ENCODE data around the gene EPB41. TPM values are rescaled to one million over a fixed set of nuclear protein-coding genes. Genes with fewer than 3 reads are reported as not detected.
"Not testable (repeated sequence)": the region's sequence is repeated elsewhere in the genome, so short reads cannot be mapped to it uniquely, and the experiment has no call there.

Gene EPB41
- total RNA-seq, 1 donor from 2014 or later = 9.7 TPM

- Mint-ChIP-seq H3K9me3 (ENCODE audit: unreplicated experiment) (no peaks in the 10 kb centered on the region), H3K4me1 (ENCODE audit: unreplicated experiment) (no peaks in the 10 kb centered on the region), H3K36me3 (ENCODE audit: unreplicated experiment) (peaks cover 32% of the 10 kb centered on the region), H3K4me3 (ENCODE audit: unreplicated experiment) (no peak overlapping the region), H3K27ac (ENCODE audit: unreplicated experiment) (no peak overlapping the region), H3K27me3 (ENCODE audit: unreplicated experiment) (no peaks in the 10 kb centered on the region)
- DNase-seq (ENCODE audit: extremely low spot score, unreplicated experiment) = no peak
- TF ChIP-seq, protein P1, sequence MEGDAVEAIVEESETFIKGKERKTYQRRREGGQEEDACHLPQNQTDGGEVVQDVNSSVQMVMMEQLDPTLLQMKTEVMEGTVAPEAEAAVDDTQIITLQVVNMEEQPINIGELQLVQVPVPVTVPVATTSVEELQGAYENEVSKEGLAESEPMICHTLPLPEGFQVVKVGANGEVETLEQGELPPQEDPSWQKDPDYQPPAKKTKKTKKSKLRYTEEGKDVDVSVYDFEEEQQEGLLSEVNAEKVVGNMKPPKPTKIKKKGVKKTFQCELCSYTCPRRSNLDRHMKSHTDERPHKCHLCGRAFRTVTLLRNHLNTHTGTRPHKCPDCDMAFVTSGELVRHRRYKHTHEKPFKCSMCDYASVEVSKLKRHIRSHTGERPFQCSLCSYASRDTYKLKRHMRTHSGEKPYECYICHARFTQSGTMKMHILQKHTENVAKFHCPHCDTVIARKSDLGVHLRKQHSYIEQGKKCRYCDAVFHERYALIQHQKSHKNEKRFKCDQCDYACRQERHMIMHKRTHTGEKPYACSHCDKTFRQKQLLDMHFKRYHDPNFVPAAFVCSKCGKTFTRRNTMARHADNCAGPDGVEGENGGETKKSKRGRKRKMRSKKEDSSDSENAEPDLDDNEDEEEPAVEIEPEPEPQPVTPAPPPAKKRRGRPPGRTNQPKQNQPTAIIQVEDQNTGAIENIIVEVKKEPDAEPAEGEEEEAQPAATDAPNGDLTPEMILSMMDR (IDR thresholded peaks at IDR 0.05) = no peak
Measured at GRCh38 chr1:29142714-29143113, 228.3 kb downstream of the EPB41 start.

GRCh38 chr1:29144178-29144577 lies 229.8 kb downstream of the EPB41 start:
- DNase-seq (ENCODE audit: extremely low spot score, unreplicated experiment) = no peak
- Mint-ChIP-seq H3K9me3 (ENCODE audit: unreplicated experiment) (no peaks in the 10 kb centered on the region), H3K27ac (ENCODE audit: unreplicated experiment) (no peak overlapping the region), H3K27me3 (ENCODE audit: unreplicated experiment) (no peaks in the 10 kb centered on the region), H3K4me3 (ENCODE audit: unreplicated experiment) (no peak overlapping the region), H3K4me1 (ENCODE audit: unreplicated experiment) (no peaks in the 10 kb centered on the region), H3K36me3 (ENCODE audit: unreplicated experiment) (peaks cover 47% of the 10 kb centered on the region)
- TF ChIP-seq, protein P1 (IDR thresholded peaks at IDR 0.05) = no peak

GRCh38 chr1:29145739-29146437 lies 231.5 kb downstream of the EPB41 start:
- H3K4me3 Mint-ChIP-seq (ENCODE audit: unreplicated experiment) = no peak overlapping the region
- H3K36me3 Mint-ChIP-seq (ENCODE audit: unreplicated experiment) = peaks cover 61% of the 10 kb centered on the region
- DNase-seq (ENCODE audit: extremely low spot score, unreplicated experiment) = no peak
- no peaks in the 10 kb centered on the region for H3K9me3 Mint-ChIP-seq (ENCODE audit: unreplicated experiment)
- no peak overlapping the region for H3K27ac Mint-ChIP-seq (ENCODE audit: unreplicated experiment)
- no peaks in the 10 kb centered on the region for H3K4me1 Mint-ChIP-seq (ENCODE audit: unreplicated experiment)
- TF ChIP-seq, protein P1 (IDR thresholded peaks at IDR 0.05) = no peak
- H3K27me3 Mint-ChIP-seq (ENCODE audit: unreplicated experiment) = no peaks in the 10 kb centered on the region

DNA sequence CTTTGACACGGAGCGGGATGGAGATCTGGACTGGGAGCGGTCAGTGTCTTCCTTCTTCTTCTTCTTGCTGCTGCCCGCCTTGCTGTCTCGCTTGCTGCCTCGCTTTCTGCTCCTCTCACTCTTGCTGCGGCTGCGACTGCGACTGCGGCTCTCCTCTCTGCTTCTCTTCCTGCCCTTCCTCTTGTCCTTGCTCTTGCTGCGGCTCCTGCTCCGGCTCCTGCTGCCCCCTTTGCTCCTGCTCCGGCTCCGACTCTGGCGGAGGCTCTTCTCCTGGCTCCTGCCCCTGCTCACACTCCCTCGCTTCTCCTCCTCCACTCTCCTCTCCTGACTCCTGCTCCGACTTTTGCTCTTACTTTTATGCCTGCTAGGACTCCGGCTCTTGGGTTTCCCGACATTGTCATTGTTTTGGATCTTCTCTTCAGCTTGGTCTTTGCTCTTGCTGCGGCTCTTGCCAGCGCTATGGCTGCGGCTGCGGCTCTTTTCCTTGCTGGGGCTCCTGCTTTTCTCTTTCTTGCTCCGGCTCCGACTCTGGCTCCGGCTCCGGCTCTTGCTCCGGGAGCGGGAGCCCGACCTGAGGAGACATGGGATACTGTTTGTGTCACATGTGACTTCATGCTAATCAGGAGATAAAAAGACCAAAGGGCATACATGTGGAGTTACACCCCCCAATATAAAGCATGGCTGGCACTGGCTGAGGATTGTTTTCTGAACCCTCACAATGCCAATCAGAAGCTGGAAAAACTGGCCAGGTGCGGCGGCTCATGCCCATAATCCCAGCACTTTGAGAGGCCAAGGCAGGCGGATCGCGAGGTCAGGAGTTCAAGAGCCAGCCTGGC lies 234.5 kb downstream of the EPB41 start:
- Mint-ChIP-seq H3K27ac (ENCODE audit: unreplicated experiment) (no peak overlapping the region), H3K36me3 (ENCODE audit: unreplicated experiment) (peaks cover 70% of the 10 kb centered on the region), H3K27me3 (ENCODE audit: unreplicated experiment) (no peaks in the 10 kb centered on the region), H3K4me3 (ENCODE audit: unreplicated experiment) (no peak overlapping the region), H3K9me3 (ENCODE audit: unreplicated experiment) (no peaks in the 10 kb centered on the region), H3K4me1 (ENCODE audit: unreplicated experiment) (no peaks in the 10 kb centered on the region)
- TF ChIP-seq, protein P1 (IDR thresholded peaks at IDR 0.05) = no peak
- no peak for DNase-seq (ENCODE audit: extremely low spot score, unreplicated experiment)

DNA sequence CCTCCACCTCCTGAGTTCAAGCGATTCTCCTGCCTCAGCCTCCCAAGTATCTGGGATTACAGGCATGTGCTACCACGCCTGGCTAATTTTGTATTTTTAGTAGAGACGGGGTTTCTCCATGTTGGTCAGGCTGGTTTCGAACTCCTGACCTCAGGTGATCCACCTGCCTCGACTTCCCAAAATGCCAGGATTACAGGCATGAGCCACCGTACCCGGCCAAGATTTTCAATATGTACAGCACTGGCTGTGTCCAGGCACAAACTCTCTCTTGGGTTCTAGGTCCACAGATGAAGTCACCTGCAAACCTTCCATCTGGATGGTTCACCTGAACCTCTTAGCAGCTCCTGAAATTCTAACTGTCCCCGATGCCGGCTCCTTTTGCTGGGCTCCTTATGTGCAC lies 236.0 kb downstream of the EPB41 start:
- H3K4me3 Mint-ChIP-seq (ENCODE audit: unreplicated experiment); DNase-seq (ENCODE audit: extremely low spot score, unreplicated experiment); H3K4me1 Mint-ChIP-seq (ENCODE audit: unreplicated experiment); H3K9me3 Mint-ChIP-seq (ENCODE audit: unreplicated experiment); H3K27me3 Mint-ChIP-seq (ENCODE audit: unreplicated experiment); H3K27ac Mint-ChIP-seq (ENCODE audit: unreplicated experiment): not testable (repeated sequence)
- peaks cover 74% of the 10 kb centered on the region for H3K36me3 Mint-ChIP-seq (ENCODE audit: unreplicated experiment)

Measured in osteocyte (in vitro differentiated cells).